ENCODE results near the gene SLC25A1.
"Not testable (repeated sequence)": the region's sequence is repeated elsewhere in the genome, so short reads cannot be mapped to it uniquely, and the experiment has no call there.

GRCh38 chr22:19158649-19159048 is 19.9 kb downstream of the SLC25A1 start:
- not testable (repeated sequence) for TF ChIP-seq CTCF (IDR thresholded peaks at IDR 0.05; ENCODE audit: poor library complexity); EZH2 (IDR thresholded peaks at IDR 0.05; ENCODE audit: borderline replicate concordance); EZH2phosphoT487 (IDR thresholded peaks at IDR 0.05; ENCODE audit: low read depth, severe bottlenecking, unreplicated experiment)
